IgD-negative memory B cell (primary cell): ENCODE data around the gene MAP2K7. TPM values are rescaled to one million over a fixed set of nuclear protein-coding genes. Genes with fewer than 3 reads are reported as not detected.

Source experiments
- H3K27ac Mint-ChIP-seq, 3 donors: one replicate each; pipeline ENCODE4 v1.8.0; 2020 to 2022; ENCODE audit warnings: mild to moderate bottlenecking in 3 of 3, mixed read lengths in 3 of 3, moderate library complexity in 1 of 3
- H3K27me3 Mint-ChIP-seq: one replicate; pipeline ENCODE4 v1.8.0; 2021; ENCODE audit warnings: mixed read lengths
- H3K36me3 Mint-ChIP-seq: one replicate; pipeline ENCODE4 v1.8.0; 2020; ENCODE audit warnings: mild to moderate bottlenecking, mixed read lengths
- H3K4me1 Mint-ChIP-seq, 3 donors: one replicate each; pipeline ENCODE4 v1.8.0; 2020 to 2022; ENCODE audit warnings: mixed read lengths in 3 of 3, mild to moderate bottlenecking in 1 of 3
- H3K4me3 Mint-ChIP-seq, 4 donors: one replicate each; pipeline ENCODE4 v1.8.0; 2020 to 2022; ENCODE audit warnings: mild to moderate bottlenecking in 4 of 4, mixed read lengths in 4 of 4, moderate library complexity in 3 of 4
- H3K9me3 Mint-ChIP-seq, 3 donors: one replicate each; pipeline ENCODE4 v1.8.0; 2020 to 2021; ENCODE audit warnings: mixed read lengths in 3 of 3, mild to moderate bottlenecking in 1 of 3
- polyA plus RNA-seq: library from polyadenylated mRNA; unstranded; fragments of 300-500 nt; fragmentation: Illumina TruSeq; gene quantifications from one replicate; pipeline ENCODE4 v1.2.3, GENCODE V29; 2021

MAP2K7 gene
- polyA plus RNA-seq, 1 donor from 2014 or later = 2.4 TPM

DNA sequence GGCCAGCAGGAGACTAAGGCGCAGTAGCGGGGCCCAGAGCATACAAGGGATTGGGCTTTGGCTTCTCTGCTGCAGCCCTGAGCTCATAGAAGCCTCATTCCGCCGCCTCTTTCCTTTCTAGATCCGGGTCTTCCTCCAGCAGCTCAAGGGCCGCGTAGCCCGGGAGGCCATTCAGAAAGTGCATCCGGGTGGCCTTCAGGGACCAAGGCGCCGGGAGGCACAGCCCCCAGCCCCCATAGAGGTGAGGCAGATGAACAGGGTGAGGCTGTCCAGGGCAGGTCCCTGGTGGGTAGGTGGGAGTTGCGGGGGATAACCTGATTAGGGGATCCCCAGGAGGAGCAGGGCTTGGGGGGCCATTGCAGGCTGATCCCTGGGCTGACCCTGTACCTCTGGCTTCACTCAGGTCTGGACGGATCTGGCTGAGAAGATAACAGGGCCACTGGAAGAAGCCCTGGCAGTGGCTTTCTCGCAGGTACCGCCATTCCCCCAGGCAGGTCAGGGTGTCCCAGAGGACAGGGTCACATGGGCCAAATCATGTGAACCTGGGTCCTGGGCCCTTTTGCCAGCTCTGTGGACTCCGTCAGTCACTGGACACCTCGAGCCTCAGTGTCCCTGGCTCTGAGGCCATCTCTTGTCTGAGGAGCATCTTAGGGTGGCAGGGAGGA is 17.8 kb downstream of the MAP2K7 start:
- H3K36me3 Mint-ChIP-seq = no peaks in the 10 kb centered on the region
- peak overlapping the region; percentile 82 to 96 (median 94) for H3K4me3 Mint-ChIP-seq
- peaks cover 11 to 18% (median 15%) of the 10 kb centered on the region in 3 donors for H3K4me1 Mint-ChIP-seq
- peak overlapping the region; percentile 90 to 94 (median 91) for H3K27ac Mint-ChIP-seq
- H3K9me3 Mint-ChIP-seq = peaks cover 0 to 2% (median 0%) of the 10 kb centered on the region in 3 donors
- H3K27me3 Mint-ChIP-seq = peaks cover 14% of the 10 kb centered on the region

DNA sequence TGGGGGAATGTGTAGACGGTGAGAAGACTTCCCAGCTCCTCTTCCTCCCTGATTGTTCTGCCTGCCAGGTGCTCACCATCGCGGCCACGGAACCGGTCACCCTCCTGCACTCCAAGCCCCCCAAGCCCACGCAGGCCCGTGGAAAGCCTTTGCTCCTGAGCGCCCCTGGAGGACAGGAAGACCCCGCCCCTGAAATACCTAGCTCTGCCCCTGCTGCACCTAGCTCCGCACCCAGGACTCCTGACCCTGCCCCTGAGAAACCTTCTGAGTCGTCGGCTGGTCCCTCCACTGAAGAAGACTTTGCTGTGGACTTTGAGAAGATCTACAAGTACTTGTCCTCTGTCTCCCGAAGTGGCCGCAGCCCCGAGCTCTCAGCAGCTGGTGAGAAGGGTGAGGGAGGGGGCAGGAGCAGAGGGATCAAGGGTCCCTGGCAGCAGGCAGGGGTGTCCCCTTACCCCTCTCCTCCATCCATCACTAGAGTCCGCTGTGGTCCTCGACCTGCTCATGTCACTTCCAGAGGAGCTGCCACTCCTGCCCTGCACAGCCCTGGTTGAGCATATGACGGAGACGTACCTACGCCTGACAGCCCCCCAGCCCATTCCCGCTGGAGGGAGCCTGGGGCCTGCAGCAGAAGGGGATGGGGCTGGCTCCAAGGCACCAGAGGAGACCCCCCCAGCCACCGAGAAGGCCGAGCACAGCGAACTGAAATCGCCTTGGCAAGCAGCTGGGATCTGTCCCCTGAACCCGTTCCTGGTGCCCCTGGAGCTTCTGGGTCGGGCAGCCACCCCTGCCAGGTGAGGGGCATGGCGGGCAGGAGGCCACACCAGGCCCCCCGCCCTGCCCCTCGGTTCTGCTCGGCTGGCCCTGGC is 18.5 kb downstream of the MAP2K7 start:
- Mint-ChIP-seq H3K27me3 (peaks cover 14% of the 10 kb centered on the region), H3K27ac (peak overlapping the region in 1 of 3 donors; percentile 90), H3K36me3 (no peaks in the 10 kb centered on the region), H3K9me3 (peaks cover 0 to 2% (median 0%) of the 10 kb centered on the region in 3 donors), H3K4me3 (peak overlapping the region in 3 of 4 donors; percentile 47 to 58 (median 54)), H3K4me1 (peaks cover 11 to 18% (median 15%) of the 10 kb centered on the region in 3 donors)

DNA sequence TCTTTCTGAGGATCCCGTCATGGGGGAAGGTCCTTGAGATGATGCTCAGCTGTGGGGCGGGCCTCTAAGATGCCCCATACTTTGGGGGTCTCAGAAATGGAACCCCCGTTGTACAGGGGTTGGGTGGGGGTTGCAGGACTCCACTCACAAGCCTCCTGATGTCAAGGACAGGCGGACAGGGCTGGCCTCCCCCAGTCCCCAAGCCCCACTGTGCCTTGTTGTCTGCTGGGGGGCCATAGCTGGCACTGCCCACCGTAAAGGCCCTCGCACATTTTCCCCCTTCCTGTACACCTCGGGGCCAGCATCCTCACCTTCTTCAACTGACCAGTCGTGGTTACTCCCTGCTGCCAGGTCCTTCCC is 19.1 kb downstream of the MAP2K7 start:
- Mint-ChIP-seq H3K36me3 (no peaks in the 10 kb centered on the region), H3K4me1 (peaks cover 11 to 17% (median 15%) of the 10 kb centered on the region in 3 donors), H3K9me3 (peaks cover 0 to 2% (median 0%) of the 10 kb centered on the region in 3 donors), H3K27ac (no peak overlapping the region), H3K27me3 (peaks cover 14% of the 10 kb centered on the region), H3K4me3 (peak overlapping the region in 1 of 4 donors; percentile 38)

DNA sequence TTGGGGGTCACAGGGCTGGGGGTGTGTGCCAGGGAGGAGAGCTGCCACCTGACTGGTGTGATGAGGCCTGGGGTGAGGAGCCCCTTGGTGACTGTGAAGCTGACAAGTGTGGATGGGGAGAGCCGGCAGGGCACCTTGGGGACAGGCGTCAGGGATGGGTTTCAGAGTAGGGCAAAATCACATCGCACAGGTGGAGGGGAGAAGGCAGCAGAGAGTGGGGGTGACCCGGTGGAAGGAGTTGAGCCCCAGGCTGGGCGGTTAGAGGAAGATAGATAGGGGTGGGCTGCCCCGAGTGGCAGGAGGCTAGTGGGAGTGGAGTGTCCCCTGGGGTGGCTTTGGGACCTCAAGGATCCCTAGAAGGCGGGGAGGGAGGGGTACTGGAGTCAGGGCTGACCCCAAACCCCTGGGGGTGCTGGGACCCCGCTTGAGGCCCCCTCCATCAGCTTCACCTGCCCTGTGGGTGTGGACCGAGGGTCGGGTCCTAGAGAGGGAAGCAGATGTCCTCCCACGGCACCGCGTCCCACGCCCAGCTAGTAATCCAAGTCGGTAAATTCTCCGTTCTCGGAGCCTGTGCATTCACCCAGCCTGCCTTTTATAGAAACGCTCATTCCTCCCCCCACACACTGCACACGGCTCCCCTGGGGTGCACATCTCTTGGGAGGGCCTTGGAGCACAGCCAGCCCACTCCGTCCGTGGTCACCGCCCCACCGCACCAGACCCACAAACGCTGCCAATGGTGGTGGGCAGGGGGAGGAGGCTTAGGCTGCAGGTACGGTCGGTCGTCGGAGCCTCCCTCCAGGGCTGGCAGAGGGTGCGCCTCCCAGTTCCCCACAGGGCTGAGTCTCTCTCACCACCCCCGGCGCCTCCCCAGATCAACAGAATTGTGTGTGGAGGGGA is 19.9 kb downstream of the MAP2K7 start:
- H3K4me1 Mint-ChIP-seq = peaks cover 11 to 15% (median 12%) of the 10 kb centered on the region in 3 donors
- H3K27ac Mint-ChIP-seq = peak overlapping the region in 1 of 3 donors; percentile 64
- H3K4me3 Mint-ChIP-seq = peak overlapping the region in 1 of 4 donors; percentile 38
- H3K36me3 Mint-ChIP-seq = peaks cover 4% of the 10 kb centered on the region
- H3K27me3 Mint-ChIP-seq = peaks cover 7% of the 10 kb centered on the region
- H3K9me3 Mint-ChIP-seq = peaks cover 0 to 2% (median 0%) of the 10 kb centered on the region in 3 donors

DNA sequence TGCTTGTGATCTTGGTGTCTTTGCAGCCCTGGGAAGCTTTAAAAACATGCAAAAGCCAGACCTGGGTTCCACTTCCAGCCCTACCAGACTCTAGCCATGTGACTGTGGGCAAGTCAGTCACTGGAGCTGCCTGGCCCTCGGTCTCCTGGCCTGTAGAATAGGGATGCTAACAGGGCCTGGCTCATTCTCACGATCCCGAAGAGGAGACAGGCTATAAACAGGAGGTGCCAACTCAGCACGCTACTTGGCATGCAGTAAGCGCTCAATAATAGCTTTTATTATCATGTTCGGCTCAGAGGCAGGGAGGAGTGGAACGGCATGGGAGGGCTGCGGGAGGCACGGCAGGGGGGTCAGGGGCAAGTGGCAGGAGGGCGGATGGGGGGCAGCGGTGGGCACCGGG is 20.6 kb downstream of the MAP2K7 start:
- Mint-ChIP-seq H3K27ac (peak overlapping the region in 1 of 3 donors; percentile 64), H3K27me3 (peaks cover 7% of the 10 kb centered on the region), H3K36me3 (peaks cover 4% of the 10 kb centered on the region), H3K4me1 (peaks cover 11 to 16% (median 12%) of the 10 kb centered on the region in 3 donors), H3K4me3 (peak overlapping the region; percentile 10 to 74 (median 40)), H3K9me3 (peaks cover 0 to 2% (median 0%) of the 10 kb centered on the region in 3 donors)

DNA sequence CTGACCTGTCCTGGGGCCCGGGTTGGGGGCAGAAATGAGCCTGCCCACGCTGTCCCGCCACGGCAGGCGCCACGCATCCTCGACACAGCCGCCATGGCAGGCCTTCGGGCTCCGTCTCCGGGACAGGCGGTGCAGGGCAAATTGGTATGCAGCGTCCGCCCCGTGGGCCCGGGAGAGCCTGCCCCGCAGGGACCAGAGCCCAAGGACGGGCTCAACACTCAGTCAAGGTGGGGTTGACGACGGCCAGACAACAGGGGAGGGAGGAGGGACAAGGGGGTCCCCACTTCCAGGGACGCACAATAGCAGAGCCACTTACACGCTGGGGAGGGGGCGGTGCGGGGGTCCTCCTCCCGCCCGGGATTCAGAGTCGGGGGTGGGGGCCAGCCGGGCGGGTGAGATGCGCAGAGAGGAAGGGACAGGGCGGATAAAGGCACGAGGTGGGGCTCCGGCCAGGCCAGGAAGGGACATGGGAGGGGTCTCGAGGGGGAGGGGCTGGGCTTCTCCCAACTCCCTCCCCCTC is 21.0 kb downstream of the MAP2K7 start:
- H3K27me3 Mint-ChIP-seq = peaks cover 5% of the 10 kb centered on the region
- H3K4me1 Mint-ChIP-seq = peaks cover 10 to 13% (median 10%) of the 10 kb centered on the region in 3 donors
- peaks cover 4% of the 10 kb centered on the region for H3K36me3 Mint-ChIP-seq
- H3K27ac Mint-ChIP-seq = peak overlapping the region in 1 of 3 donors; percentile 64
- peak overlapping the region in 3 of 4 donors; percentile 12 to 71 (median 68) for H3K4me3 Mint-ChIP-seq
- peaks cover 0 to under 1% (median 0%) of the 10 kb centered on the region in 3 donors for H3K9me3 Mint-ChIP-seq

DNA sequence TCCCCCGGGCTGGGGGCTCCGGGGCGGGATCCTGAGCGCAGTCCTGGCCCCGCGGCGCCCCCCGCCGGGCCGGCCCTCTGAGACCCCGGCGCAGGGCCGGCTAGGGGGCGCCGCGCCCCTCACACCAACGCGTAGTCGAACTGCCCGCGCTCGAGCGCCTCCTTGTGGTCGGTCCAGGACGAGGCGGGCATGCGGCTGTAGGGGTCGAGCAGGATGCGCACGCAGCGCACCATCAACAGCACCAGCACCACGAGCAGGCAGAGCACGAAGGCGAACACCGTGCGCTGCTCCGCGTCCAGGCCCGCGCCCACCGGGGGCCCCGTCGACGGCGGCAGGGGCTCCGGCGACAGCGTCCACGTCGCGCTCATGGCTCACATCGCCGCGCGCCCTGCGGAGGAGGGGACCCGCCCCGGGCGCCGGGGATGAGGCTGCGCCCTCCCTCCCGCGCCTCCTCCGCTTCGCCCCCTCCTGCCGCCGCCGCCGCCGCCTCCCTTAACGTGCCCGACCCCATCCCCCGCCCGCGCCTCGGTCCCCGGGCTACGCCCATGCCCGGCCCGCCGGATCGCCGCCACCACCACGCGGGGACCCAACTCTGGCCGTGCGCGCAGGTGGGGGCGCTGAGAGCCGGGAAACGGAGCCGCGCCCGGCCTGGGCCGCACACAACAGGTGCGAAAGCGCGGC is 21.6 kb downstream of the MAP2K7 start:
- Mint-ChIP-seq H3K36me3 (peaks cover 4% of the 10 kb centered on the region), H3K4me3 (peak overlapping the region; percentile 12 to 93 (median 85)), H3K27me3 (peaks cover 1% of the 10 kb centered on the region), H3K27ac (peak overlapping the region in 2 of 3 donors; percentile 36 to 90), H3K9me3 (no peaks in the 10 kb centered on the region), H3K4me1 (peaks cover 6 to 7% (median 7%) of the 10 kb centered on the region in 3 donors)

DNA sequence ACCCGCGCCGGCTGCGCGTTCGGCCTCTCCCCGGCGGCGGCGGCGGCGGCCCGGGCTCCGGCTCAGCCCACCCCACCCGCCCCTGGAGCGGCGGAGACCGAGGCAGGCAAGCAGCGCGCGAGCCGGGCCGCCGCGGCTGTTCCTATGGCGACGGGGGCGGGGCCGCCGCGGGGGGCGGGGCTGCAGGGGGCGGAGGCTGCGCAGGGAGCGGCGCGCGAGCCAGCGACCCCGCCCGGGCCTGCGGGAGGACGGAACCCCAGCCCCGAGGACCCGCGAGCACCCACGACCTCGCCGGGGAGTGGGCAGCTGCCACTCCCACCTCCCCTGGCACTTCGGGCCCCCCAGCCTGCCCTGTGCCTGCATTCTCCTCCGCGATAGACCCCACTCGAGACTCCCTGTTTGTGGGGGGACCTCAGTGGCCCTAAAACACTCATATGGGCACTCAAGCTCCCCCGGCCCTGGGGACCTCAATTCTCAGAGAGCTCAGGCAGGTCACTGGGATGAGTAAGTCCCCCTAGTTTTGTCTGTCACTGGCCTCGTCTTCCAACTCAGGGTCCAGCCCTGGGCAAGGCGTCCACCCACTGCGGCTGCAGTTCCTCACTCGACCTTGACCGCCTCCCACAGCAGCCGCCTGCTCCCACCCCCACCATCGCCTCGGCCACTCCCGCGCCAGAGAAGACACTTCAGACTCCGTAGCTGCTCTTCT is 22.5 kb downstream of the MAP2K7 start, which contains the start of gene CTXN1:
TSS of gene CTXN1 (minus strand) at position 115 of the 706 bp plus-strand sequence. CDS start 597 bp downstream, outside the sequence.
- peaks cover 4% of the 10 kb centered on the region for H3K36me3 Mint-ChIP-seq
- peak within 1 kb of the TSS; percentile 53 to 93 (median 85) for H3K4me3 Mint-ChIP-seq
- peaks cover 3 to 7% (median 3%) of the 10 kb centered on the region in 3 donors for H3K4me1 Mint-ChIP-seq
- H3K9me3 Mint-ChIP-seq = no peaks in the 10 kb centered on the region
- H3K27ac Mint-ChIP-seq = peak within 1 kb of the TSS in 2 of 3 donors; percentile 36 to 90
- H3K27me3 Mint-ChIP-seq = peaks cover 1% of the 10 kb centered on the region

DNA sequence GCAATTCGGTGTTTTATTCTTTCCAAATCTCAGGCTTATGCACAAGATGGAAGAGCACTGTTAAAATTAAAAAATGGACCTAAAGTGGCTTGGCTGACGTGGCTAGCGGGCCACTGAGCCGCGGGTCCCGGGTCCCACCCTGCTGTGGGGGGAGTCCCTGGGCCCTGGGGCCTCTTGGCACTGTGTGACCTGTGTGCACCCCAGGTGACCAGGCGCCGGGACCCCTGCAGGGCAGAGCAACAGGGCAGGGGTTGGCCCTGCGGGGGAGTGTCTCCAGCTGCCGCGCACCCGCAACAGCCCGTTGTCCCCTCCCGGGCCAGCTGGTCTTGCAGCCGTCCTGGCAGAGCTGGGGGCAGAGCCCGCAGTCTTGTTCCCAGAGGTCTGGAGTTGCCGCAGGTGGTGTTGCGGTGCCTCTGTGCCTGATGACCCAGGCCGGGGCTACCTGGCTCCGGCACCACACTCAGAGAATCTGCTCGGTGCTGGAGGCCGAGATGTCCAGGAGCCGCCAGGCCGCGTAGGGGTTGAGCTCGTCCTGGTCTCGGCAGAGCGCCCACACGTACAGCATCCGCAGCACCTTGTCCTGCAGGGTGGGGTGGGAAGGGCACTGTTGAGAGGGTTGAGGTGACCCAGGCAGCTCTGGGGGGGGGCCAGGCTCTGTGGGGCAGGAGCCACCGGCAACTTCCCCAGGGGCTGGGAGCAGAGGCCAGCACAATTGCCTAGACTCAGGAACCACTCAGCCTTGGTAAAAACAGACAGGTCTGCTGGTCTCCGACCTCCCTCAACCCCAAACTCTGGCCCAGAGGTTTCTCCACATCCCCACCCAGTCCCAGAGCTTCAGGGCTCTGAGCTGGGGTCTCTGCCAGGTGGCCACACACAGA is 23.3 kb downstream of the MAP2K7 start:
- Mint-ChIP-seq H3K36me3 (peaks cover 4% of the 10 kb centered on the region), H3K9me3 (no peaks in the 10 kb centered on the region), H3K27ac (peak overlapping the region; percentile 23 to 73 (median 46)), H3K4me3 (peak overlapping the region in 3 of 4 donors; percentile 3 to 53 (median 52)), H3K4me1 (peaks cover 3 to 7% (median 3%) of the 10 kb centered on the region in 3 donors), H3K27me3 (peaks cover 1% of the 10 kb centered on the region)

DNA sequence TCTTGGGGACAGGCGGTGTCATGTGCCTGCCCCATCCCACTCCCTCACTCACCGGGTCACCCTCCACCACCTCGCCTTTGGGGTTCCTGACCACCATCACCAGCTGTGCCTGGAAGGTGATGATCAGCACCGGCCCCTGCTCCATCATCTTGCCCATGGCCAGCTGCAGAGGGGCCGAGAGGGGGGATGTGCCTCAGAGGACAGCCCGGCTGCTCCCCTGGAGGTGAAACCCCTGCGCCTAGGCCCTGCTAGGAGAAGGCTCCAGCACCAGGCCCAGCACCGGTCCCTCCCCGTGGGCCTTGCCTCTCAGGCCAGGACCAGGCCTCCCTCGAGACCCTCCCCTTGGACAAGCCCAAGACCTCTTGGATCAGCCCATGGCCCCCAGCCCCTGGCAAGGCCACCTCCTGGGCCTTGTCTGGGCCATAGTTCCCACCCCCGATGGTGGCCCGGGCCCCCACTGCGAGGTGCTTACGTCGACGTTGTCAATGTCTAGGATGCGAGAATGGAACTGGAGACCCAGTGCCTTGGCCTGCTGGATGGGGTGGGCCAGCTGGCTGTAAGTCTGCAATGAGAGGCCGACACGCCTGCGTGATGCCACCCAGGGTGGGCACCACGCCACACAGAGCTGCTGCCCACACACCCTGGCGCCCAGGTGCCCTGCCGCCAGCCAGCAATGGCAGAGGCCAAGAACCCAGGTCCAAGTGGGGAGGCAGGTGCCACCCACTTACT is 24.1 kb downstream of the MAP2K7 start:
- peak overlapping the region; percentile 23 to 76 (median 53) for H3K27ac Mint-ChIP-seq
- H3K4me3 Mint-ChIP-seq = peak overlapping the region; percentile 9 to 85 (median 34)
- peaks cover 1% of the 10 kb centered on the region for H3K27me3 Mint-ChIP-seq
- peaks cover 4% of the 10 kb centered on the region for H3K36me3 Mint-ChIP-seq
- H3K9me3 Mint-ChIP-seq = no peaks in the 10 kb centered on the region
- peaks cover 1 to 7% (median 3%) of the 10 kb centered on the region in 3 donors for H3K4me1 Mint-ChIP-seq

DNA sequence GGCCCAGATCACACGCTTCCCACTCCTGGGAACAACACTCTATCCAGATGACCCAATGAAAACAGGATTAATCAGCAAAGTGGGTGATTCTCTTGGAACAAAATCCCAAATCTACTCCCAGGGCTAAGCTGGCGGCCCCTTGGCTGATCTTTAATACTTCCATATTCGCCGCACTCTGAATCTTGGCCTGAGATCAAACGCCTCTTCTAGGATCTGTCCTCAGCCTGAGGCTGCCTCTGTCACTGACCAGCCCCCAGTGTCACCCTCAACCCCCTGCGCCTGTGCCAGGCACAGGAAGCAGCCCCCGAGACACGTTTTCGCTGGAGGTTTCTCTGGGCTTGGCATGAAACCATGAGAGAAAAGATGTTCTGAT is 24.6 kb downstream of the MAP2K7 start:
- H3K36me3 Mint-ChIP-seq = peaks cover 4% of the 10 kb centered on the region
- H3K27ac Mint-ChIP-seq = peak overlapping the region in 2 of 3 donors; percentile 53 to 76
- H3K4me1 Mint-ChIP-seq = peaks cover 1 to 7% (median 1%) of the 10 kb centered on the region in 3 donors
- no peaks in the 10 kb centered on the region for H3K9me3 Mint-ChIP-seq
- peaks cover 1% of the 10 kb centered on the region for H3K27me3 Mint-ChIP-seq
- H3K4me3 Mint-ChIP-seq = peak overlapping the region; percentile 21 to 85 (median 55)
